Putamen (tissue), 1 donor: Measurements from ENCODE around the gene GUCA2A.
A peak's percentile ranks its signal among the peaks of the same experiment; 100 is the strongest.
"Not testable (repeated sequence)": the region's sequence is repeated elsewhere in the genome, so short reads cannot be mapped to it uniquely, and the experiment has no call there.

Source experiments
- DNase-seq: peaks from one replicate; pipeline ENCODE4 v3.0.0-alpha.2; 2016; ENCODE audit warnings: low spot score

Gene GUCA2A

GRCh38 chr1:42164551-42165420 is at the start of gene GUCA2A:
GUCA2A (minus strand) TSS chr1:42164745; CDS start chr1:42164712, 33 bp downstream.
- no peak for DNase-seq

- no peak for DNase-seq
These were observed 46.7 kb upstream of the GUCA2A start for GRCh38 chr1:42211224-42211623.

- DNase-seq: no peak
These were observed 46.0 kb upstream of the GUCA2A start for GRCh38 chr1:42210421-42211133.

GRCh38 chr1:42209526-42210251 is 45.1 kb upstream of the GUCA2A start:
- DNase-seq: no peak

GRCh38 chr1:42206930-42207329 is 42.4 kb upstream of the GUCA2A start:
- DNase-seq: not testable (repeated sequence)

GRCh38 chr1:42206164-42206563 is 41.6 kb upstream of the GUCA2A start:
- DNase-seq: no peak

- DNase-seq: no peak
These were observed 37.4 kb upstream of the GUCA2A start for GRCh38 chr1:42201986-42202385.

- no peak for DNase-seq
These were observed 33.7 kb upstream of the GUCA2A start for GRCh38 chr1:42198251-42198650.

- DNase-seq: no peak
These were observed 31.3 kb upstream of the GUCA2A start for GRCh38 chr1:42195841-42196240.

- no peak for DNase-seq
These were observed 27.6 kb upstream of the GUCA2A start for GRCh38 chr1:42192106-42192505.

GRCh38 chr1:42191319-42191718 is 26.8 kb upstream of the GUCA2A start:
- no peak for DNase-seq

GRCh38 chr1:42189931-42190853 is 25.6 kb upstream of the GUCA2A start:
- no peak for DNase-seq

GRCh38 chr1:42186152-42186551 is 21.6 kb upstream of the GUCA2A start:
- no peak for DNase-seq

- no peak for DNase-seq
These were observed 20.1 kb upstream of the GUCA2A start for GRCh38 chr1:42184616-42185015.

GRCh38 chr1:42183957-42184268 is 19.4 kb upstream of the GUCA2A start:
- no peak for DNase-seq

GRCh38 chr1:42183210-42183956 is 18.8 kb upstream of the GUCA2A start:
- no peak for DNase-seq

- no peak for DNase-seq
These were observed 17.1 kb upstream of the GUCA2A start for GRCh38 chr1:42181687-42182086.

GRCh38 chr1:42179900-42180329 is 15.4 kb upstream of the GUCA2A start:
- no peak for DNase-seq

- no peak for DNase-seq
These were observed 14.7 kb upstream of the GUCA2A start for GRCh38 chr1:42179275-42179674.

- no peak for DNase-seq
These were observed 13.7 kb upstream of the GUCA2A start for GRCh38 chr1:42178249-42178648.

- DNase-seq: peak; percentile 67
These were observed 13.0 kb upstream of the GUCA2A start for GRCh38 chr1:42177541-42177981.
